HG03135 (cell line): Measurements from ENCODE around the gene TDRD9.

Experiments
- ATAC-seq: cut with Tn5 transposase; IDR thresholded peaks from one replicate; pipeline ENCODE4 v1.9.1; 2021; ENCODE audit warnings: mild to moderate bottlenecking, moderate library complexity; ENCODE audit not compliant: unreplicated experiment

The TDRD9 gene

DNA sequence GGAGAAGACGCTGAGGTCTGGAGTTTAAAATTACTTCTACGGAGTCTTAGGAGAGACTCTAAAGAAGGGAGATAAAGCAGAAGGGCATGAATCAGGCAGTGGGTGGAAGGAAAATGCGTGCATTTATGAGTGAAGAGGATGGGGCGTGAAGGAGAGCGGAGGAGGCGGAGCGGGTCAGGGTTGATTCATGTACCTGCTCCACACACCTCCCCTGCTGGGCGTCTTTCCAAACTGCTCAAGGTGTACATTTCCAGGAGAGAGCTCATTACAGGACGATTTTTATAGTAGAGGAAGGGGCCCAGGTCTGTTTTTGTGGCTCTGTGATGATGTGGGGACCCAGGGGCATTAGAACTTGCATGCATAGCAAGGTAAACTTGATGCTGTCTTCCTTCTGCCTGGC, 92.2 kb downstream of the TDRD9 start:
- no peak for ATAC-seq

- no peak for ATAC-seq
Measured at GRCh38 chr14:104023325-104024055, 95.2 kb downstream of the TDRD9 start.

DNA sequence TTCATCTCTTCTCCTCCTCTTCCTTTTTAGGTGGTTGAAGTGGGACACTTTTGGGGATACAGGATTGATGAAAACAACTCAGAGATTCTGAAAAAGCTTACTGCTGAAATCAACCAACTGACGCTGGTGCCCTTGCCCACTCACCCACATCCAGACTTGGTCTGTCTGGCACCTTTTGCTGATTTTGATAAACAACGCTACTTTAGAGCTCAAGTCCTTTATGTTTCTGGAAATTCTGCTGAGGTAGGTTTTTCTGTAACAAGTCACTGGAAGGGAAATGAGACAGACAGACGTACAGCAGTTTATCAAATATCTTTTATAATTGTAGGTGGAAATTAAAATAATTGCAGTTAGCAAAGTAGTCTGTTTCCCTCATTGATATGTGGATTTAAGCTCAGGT, 97.3 kb downstream of the TDRD9 start:
- no peak for ATAC-seq

DNA sequence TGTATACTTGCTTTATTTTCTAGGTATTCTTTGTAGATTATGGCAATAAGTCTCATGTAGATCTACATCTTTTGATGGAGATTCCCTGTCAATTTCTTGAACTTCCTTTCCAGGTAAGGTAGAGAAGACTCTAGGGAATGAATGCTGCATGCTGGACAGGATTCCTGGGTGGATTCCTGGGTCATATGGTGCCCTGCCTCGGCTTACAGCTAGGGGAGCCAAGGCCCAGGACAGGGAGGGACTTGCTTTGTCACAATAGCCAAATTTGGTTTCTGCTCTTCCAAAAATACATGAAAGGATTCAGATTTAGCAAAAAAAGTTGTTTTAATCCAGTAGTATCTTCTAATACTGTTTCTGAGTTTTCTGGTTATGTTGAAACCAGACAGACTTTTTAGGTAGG, 97.8 kb downstream of the TDRD9 start:
- ATAC-seq = no peak

GRCh38 chr14:104030958-104031357, 102.7 kb downstream of the TDRD9 start:
- no peak for ATAC-seq

GRCh38 chr14:104031384-104031783, 103.1 kb downstream of the TDRD9 start:
- no peak for ATAC-seq

- no peak for ATAC-seq
Measured at GRCh38 chr14:104034976-104035699, 106.9 kb downstream of the TDRD9 start.

DNA sequence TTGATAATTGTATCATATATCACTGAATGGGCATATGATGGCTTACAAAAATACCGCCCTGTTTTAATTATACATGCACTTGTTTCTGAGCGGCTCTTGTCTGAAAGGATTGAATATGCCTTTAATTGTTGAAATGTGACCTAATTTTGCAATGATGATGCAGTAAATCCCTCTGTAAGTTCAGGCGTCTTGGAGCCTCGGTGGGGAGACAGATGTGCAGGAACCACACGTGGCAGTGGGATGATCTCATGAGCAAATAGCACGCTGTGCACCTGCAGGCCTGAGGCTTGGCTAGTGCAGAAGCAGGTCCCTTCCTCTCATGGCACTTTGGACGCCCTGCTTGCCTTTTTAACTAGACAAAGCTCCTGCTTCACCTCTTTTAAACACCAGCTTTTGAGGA, 108.0 kb downstream of the TDRD9 start:
- ATAC-seq = no peak

DNA sequence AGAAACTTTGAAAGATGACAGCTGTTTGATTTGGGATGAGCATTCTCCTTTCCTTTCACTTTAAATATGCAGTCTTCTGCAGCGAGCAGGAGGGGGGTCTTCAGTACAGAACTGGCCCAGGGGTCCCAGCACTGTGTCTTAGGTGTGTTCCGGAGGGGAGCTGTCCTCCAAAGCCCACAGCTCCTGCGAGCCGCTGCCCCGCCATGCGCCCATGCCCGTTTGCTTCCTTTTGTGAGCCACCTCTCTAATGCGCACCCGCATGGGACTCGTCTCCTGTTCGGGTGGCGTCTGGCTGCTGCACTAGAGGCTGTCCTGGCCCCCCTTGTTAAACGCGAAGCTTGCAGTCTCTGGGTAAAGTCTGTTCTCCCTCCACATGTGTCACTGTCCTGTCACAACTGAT, 108.8 kb downstream of the TDRD9 start:
- no peak for ATAC-seq

- no peak for ATAC-seq
Measured at GRCh38 chr14:104037903-104038302, 109.6 kb downstream of the TDRD9 start.

GRCh38 chr14:104039214-104039613, 111.0 kb downstream of the TDRD9 start:
- ATAC-seq = no peak

GRCh38 chr14:104040539-104040938, 112.3 kb downstream of the TDRD9 start:
- ATAC-seq = no peak

GRCh38 chr14:104041430-104042104, 113.3 kb downstream of the TDRD9 start:
- ATAC-seq = no peak

- no peak for ATAC-seq
Measured at GRCh38 chr14:104044016-104044415, 115.8 kb downstream of the TDRD9 start.

DNA sequence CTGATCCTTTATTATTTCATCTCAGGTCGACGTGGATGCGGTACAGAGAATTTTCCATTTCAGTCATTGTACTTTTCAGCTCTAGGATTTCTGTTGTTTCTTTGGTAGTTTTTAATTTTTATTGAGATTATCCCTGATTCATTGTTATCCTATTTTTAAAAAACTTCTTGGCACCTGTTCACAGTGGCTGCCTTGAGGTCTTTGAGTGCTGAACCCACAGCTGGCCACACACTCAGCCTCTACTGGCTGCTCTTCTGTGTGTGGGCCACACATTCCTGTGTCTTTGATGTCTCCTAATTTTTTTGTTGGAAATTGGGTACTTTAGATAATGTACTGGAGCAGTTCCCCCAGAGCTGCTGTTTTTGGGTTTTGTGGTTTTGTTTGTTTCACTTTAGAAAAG, 119.5 kb downstream of the TDRD9 start:
- no peak for ATAC-seq

DNA sequence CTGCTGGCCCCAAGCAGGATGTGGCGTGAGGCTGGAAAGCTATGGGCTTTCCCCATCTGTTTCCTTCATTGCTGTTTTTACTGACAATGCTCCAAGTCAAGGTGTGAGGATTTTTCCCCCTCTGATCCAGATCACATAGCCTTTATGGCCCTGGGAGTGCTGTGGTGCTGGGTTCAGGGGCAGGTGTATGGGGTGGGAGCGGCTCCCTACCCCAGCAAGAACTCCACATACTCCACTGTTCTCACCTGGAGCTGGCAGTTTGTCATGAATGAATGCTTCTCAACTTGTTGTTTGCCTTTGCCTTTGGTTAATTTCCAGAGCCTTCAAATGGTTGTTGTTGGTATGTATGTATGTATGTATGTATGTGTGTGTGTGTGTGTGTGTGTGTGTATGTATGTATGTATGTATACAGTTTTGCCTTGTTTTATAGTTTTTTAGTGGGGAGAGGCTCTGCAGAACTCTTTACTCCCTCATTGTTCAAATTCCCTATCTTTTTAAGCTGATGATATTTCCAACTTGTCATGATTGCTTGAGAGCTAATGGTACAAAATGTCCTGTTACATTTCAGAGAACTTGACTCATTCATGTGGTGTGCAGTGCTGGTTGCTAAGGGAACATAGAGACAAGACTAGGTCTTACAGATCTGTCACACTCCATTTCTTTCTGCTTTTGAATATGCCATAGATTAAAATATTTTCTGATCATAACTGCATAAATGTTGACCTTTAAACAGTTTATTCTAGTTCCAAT, 120.7 kb downstream of the TDRD9 start:
- ATAC-seq = no peak

DNA sequence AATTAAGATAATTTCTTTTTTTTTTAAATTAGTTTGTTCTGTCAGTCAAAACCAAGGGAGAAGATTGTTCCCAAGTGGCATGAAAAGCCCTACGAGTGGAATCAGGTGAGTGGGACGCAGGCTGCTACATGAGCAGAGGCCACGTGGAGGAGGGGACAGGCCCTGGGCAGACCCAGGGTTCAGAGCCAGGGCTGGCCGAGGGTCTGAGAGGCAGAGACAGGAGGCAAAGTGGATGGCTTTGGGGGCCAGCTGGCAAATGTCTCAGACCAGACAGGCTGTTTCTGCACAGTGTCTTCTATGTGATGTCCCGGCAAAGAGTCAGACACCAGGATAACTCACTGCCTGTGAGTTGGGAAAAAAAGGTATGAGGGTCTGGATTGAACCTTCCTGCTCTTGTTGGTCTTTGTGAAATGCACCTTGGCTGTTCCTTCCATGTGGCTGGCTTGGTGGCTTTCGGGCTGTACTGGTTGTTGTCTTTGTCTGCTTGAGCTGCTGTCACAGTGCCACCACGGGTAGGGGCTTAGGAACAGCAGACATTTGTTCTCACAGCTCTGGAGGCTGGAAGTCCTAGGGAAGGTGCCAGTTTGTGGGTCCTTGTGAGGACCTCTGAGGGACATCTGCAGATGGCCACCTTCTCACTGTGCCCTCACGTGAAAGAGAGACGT, 121.5 kb downstream of the TDRD9 start:
- no peak for ATAC-seq

GRCh38 chr14:104051092-104051813, 123.0 kb downstream of the TDRD9 start:
- ATAC-seq = no peak

DNA sequence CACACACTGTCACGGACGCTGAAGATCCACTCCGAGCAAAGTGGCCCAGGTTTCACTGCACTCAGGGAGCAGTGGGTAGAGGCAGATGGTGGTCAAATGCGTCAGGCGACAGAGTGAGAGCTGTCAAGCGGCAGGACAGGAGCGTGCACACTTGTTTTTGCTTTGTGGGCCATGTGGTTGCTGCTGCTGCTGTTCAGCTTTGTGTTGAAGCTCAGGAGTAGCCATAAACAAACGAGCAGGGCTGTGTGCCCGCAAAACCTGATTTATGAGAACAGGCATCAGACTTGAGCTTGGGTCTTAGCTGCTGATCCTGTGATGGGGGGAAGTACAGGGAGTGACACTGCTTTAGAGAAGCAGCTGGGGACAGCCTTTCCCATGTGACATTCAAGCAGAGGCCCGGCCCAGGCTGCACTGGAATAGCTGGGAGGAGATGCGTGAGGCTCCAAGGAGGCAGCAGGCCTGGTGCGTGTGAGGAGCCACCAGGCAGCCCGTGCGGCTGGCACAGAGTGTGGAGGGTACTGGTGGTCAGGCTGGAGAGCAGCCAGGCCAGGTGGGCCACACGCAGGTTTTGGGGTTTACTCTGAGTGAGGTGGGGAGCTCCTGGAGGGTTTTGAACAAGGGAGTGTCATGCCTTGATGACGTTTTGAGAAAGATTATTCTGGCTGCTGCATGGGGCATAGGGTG, 126.1 kb downstream of the TDRD9 start:
- no peak for ATAC-seq

- ATAC-seq = no peak
Measured at GRCh38 chr14:104062281-104062680, 134.0 kb downstream of the TDRD9 start.
